Measurements from ENCODE around the gene DST.

DST gene

DNA sequence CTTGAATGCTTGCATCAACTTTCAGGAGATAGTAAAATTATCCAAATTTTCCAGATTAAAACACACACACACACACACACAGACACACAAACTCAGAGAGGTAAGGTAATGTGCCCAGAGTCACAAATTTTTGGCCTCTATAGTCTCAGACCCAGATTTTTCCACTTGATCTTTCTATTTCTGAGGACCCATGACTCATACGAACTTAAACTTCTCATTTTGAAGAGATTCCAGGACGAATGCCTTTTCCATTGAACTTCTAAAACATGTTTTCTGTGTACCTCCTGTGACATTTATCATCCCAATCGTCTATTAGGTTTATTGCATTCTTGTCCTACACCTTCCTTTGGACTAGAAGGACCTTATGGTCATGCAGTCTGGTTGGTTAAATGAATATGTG lies 222.4 kb downstream of the DST start:
- no peak for DNase-seq

- DNase-seq: no peak
Observed at GRCh38 chr6:56419191-56419590, 223.5 kb downstream of the DST start.

DNA sequence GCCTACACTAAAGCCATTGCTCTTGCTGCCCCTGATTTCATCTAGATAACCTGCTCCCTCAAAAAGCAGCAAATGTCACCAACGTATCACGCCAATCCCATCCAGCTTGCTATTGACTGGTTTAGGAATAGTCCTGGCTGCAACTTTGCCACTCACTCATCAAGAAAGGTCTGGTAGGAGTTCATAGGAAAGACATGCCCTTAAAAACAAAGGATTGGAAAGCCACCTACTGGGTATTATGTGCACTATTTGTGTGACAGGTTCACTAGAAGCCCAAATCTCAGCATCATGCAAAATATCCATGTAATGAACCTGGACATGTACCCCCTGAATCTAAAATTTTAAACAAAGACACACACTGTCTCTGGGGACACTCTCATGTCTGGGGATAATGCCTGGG lies 224.9 kb downstream of the DST start:
- DNase-seq: no peak

- DNase-seq: no peak
Observed at GRCh38 chr6:56416247-56416646, 226.4 kb downstream of the DST start.

DNA sequence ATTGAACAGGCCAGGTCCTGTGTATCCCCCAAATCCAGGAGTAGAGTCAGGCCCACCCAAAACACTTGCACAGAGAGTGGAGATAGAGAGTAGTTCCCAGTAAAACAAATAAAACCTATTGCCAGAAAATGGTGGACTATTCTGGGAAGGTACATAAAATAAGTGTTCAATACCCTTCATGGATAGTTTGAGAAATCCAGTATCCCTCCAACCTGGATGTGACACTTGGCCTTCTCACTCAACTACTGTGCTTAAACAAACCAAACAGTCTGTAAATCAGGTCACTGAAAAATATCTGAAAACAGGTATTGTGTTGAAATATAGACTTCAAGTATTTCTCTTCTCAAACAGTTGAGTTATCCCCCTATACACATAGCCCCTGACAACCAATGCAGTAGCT lies 233.7 kb downstream of the DST start:
- no peak for DNase-seq

Measured in OCI-M1 (cell line).